Measurements from ENCODE around the gene CHRM5. TPM values are rescaled to one million over a fixed set of nuclear protein-coding genes. Genes with fewer than 3 reads are reported as not detected.

Gene CHRM5
- total and polyA plus RNA-seq, 9 of the 15 experiments (the other 6 are each of a cell fraction or from before 2014, with no cell fraction given): not detected

DNA sequence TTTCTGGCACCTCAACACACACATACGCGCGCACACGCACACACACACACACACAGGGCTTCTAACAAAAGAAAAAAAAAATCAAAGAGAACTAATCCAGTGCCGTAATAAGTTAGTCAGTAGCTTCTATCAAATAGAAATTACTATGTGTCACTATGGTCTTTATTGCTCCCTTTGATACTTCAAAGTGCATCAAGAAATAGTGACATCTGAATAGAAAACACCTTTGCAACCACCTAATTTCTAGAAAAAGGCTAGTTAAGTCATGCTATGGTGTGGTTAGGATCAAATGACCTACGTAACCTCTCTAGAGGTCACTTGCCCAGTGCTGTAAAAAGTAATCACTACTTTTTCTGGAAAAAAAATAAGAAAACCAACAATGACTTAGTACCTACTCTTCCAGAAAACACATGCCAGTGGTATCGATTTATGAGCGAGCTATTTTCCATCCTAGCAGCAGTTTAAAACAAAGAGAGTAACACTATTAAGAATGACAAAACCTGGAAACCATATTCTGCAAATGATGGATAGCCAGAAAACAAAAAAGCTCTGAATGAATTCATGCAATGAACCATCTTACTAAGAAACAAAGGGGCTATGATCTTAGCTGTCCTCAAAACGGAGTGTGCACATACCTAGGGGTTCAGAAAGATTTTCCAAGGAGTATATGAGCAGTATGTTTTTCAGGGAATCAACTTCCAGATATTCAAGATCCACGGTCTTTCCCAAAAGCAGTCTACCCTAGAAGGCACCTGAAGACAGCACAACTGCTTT, 63.9 kb downstream of the CHRM5 start:
- CTCF ChIA-PET (ENCODE audit: low intra/inter-chr PET ratio): no interaction called here
- no TSS peak for BruUV-seq (replicated peaks)
- Histone ChIP-seq H2AFZ (ENCODE audit: low read depth, low read length) (no peak overlapping the region), H3K4me2 (ENCODE audit: insufficient read depth, low read length) (no peak overlapping the region), H3K9me1 (ENCODE audit: control insufficient read depth, insufficient read depth, low read length) (no peaks in the 10 kb centered on the region), H3K9ac (ENCODE audit: insufficient read depth in 1 of 2, low read depth in 2 of 2, low read length in 2 of 2) (no peak overlapping the region), H4K20me1 (replicated peaks; ENCODE audit: control insufficient read depth, insufficient read depth, low read length) (no peaks in the 10 kb centered on the region), H3K79me2 (ENCODE audit: control insufficient read depth, insufficient read depth, low read length) (no peaks in the 10 kb centered on the region), H3K27me3 (ENCODE audit: control insufficient read depth in 2 of 2, insufficient read depth in 2 of 2, low read length in 2 of 2) (peaks cover 0 to 3% of the 10 kb centered on the region in 2 experiments; a peak in 2 of 5 replicates), H3K4me1 (replicated peaks in 1 of 2; ENCODE audit: control insufficient read depth in 2 of 2, insufficient read depth in 2 of 2, low read length in 2 of 2) (no peaks in the 10 kb centered on the region), H3K27ac (ENCODE audit: extremely low read depth, low read depth, low read length) (no peak overlapping the region), H3K36me3 (ENCODE audit: control insufficient read depth, insufficient read depth, low read length) (no peaks in the 10 kb centered on the region), H3K9me3 (replicated peaks; ENCODE audit: control insufficient read depth, insufficient read depth, low read depth, low read length) (no peaks in the 10 kb centered on the region), H3K4me3 (no peak overlapping the region)
- no peak for FAIRE-seq
- POLR2A ChIA-PET: no interaction called here
- in situ Hi-C loops (cut with MboI) (no loop called here), intact Hi-C loops (cut with micrococcal nuclease) (no loop called here)
- DNase-seq (ENCODE audit: extremely low read depth in 1 of 4, low spot score in 3 of 4): no peak
- TF ChIP-seq, protein P1, sequence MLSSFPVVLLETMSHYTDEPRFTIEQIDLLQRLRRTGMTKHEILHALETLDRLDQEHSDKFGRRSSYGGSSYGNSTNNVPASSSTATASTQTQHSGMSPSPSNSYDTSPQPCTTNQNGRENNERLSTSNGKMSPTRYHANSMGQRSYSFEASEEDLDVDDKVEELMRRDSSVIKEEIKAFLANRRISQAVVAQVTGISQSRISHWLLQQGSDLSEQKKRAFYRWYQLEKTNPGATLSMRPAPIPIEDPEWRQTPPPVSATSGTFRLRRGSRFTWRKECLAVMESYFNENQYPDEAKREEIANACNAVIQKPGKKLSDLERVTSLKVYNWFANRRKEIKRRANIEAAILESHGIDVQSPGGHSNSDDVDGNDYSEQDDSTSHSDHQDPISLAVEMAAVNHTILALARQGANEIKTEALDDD (IDR thresholded peaks at IDR 0.05): no peak
- TF ChIP-seq CCNT2 (IDR thresholded peaks at IDR 0.05; ENCODE audit: borderline replicate concordance, extremely low read depth, insufficient read length, low read depth, low read length): no peak
- WGBS (ENCODE audit: insufficient coverage, low coverage, missing lambda C conversion rate): 7% methylated on average over 10 of the region's 10 CpGs
- no peak for ATAC-seq

Measured in K562 (cell line).